GM13977 (cell line): ENCODE results near the gene SLC35A5.
A peak's percentile ranks its signal among the peaks of the same experiment; 100 is the strongest.

ENCODE experiments used
- DNase-seq: peaks from one replicate; pipeline ENCODE4 v3.0.0; 2012; ENCODE audit warnings: low spot score
- CTCF ChIP-seq: IDR thresholded peaks from 2 replicates; pipeline ENCODE4 v1.5.1; 2012; ENCODE audit warnings: mild to moderate bottlenecking, control low read depth; ENCODE audit not compliant: insufficient read depth; ENCODE audit errors: extremely low read depth, missing control alignments
- in situ Hi-C: fragments of 300-500 bp; cut with MboI; formaldehyde crosslinking; loops from one replicate; pipeline ENCODE4 v1.12.0; 2022; ENCODE audit warnings: low sequenced_read_pairs, low pct_unique_long_range_greater_than_20kb, mixed read lengths, inconsistent platforms; ENCODE audit not compliant: unreplicated experiment

Gene SLC35A5

GRCh38 chr3:112531358-112531781, 30.5 kb upstream of the SLC35A5 start:
- peak; percentile 24 for DNase-seq
- TF ChIP-seq CTCF, result peak; percentile 36
- in situ Hi-C loops, result no loop called here

DNA sequence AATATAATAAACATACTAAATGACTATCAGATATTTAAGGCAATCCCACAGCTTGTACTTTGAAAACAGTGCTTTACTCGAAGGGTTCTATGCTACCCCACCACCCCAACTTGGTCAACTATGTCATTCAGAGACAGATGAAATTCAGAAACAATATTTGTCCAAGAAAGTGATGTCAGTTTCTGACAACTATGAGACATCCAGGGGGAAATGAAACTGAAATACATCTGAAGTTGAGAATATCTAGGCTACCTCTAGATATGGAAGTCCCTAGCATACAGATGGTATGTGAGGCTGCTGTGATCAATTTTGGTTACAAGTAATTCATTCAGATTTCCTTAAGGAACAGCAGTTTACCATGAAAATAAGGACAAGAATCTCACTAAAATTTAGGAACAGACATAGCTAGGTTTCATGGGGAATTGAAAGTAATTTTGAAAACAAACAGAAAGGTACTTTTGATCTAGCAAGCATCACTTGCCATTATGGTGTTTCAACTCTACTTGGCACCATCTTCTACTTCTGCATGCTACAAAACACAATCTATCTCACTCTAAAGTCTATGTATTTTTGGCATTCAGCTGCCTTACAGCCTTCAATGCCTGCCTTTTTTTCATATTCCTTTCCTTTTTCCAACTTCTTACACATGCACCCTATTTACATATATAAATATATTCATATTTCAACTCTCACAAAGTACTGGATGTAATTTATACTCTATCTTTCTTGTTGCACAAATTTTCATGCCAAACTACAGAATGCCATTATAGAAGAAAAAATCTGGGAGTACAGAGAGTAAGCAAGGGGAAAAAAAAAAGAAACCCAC, 21.8 kb upstream of the SLC35A5 start:
- TF ChIP-seq CTCF, result no peak
- peak; percentile 58 for DNase-seq
- in situ Hi-C loops, result no loop called here

DNA sequence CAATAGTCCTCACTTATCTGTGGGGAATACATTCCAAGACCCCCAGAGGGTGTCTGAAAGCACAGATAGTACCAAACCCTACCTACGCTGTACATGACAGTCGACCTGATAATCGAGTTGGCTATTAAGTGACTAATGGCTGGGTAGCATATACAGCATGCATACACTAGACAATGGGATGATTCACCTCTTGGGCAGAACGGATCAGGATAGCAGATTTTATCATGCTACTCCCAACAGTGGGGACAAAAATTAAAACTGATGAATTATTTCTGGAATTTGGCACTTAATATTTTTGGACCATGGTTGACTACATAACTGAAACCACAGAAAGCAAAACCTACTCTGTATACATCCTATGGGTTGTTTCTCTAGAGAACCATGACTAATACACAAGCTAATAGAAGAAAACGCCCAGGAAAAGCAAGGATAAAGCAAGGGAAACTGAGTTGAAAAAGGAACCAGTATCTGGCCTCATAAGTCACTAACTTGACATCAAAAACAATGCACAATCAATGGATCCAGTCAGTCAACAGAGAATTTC, 15.6 kb upstream of the SLC35A5 start:
- DNase-seq, result no peak
- in situ Hi-C loops, result no loop called here
- no peak for TF ChIP-seq CTCF

DNA sequence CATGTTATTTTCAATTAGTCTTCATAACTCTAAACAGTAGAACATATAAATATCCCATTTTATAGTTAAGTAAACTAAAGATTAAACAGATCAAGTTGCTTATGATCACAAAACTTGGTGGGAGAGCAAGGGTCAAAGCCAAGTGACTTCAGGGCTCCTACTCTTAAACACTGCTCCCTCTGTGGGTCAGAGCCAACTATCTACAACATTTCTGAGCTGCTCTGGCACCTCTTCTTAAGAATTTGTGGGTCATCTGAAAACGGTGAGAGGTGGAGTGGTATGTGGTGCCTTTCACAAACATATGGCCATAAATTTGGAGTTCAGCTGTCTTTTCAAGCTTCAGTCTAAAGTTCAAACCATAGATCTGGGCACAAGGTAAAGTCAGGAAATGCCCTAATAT, 11.0 kb upstream of the SLC35A5 start:
- TF ChIP-seq CTCF, result no peak
- in situ Hi-C loops, result no loop called here
- no peak for DNase-seq

DNA sequence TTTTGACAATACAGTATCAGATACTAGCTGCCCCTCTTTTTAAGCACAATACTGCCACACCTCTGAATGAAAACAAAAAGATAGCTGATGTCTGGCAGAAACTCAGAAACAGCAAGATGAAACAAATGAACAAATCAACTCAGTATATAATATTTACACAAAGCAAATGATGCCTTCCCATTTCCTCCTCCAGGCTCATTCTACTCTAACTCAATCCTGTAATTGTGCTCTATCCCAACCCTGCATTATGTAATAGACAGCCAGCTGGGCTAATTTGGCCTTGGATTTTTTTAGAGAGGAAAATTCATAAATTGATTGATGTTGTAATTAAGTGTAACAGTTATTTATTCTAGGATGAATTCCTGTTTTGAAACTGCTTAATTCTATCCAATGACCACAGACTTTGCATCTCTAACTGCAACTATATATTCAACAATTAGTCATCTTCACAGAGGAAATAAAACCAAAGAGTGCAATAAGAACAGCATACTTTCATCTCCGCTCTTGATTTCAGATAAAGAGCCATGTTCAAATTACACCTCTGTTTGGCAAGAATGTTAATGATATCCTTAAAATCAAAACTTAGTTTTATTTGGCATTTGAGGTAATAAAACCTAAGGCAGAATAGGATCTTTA, 6.2 kb upstream of the SLC35A5 start:
- DNase-seq, result no peak
- TF ChIP-seq CTCF, result no peak
- in situ Hi-C loops, result no loop called here

GRCh38 chr3:112557976-112558375, 3.9 kb upstream of the SLC35A5 start:
- TF ChIP-seq CTCF, result no peak
- in situ Hi-C loops, result no loop called here
- DNase-seq, result no peak
